ENCODE results near the gene ANTXR2. TPM values are rescaled to one million over a fixed set of nuclear protein-coding genes. Genes with fewer than 3 reads are reported as not detected.
A peak's percentile ranks its signal among the peaks of the same experiment; 100 is the strongest.

The ANTXR2 gene
- total RNA-seq, 1 donor from 2014 or later = 46.9 TPM

DNA sequence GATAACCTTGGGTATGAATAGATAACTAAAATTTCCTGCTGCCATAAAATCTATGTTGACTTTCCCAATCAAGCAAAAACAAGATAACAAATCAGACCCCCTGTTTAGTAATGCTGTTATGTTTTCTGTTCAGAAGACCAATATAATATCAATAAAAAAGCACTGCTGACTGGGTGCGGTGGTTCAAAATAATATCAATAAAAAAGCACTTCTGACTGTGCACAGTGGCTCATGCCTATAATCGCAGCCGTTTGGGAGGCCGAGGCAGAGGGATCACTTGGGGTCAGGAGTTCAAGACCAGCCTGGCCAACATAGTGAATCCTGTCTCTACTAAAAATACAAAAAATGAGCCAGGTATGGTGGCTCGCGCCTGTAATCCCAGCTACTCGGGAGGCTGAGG lies 36.7 kb downstream of the ANTXR2 start:
- H3K27ac Mint-ChIP-seq = no peak overlapping the region
- H3K36me3 Mint-ChIP-seq (ENCODE audit: insufficient read depth) = peaks cover 18% of the 10 kb centered on the region
- no peaks in the 10 kb centered on the region for H3K27me3 Mint-ChIP-seq
- no peak overlapping the region for H3K4me3 Mint-ChIP-seq (ENCODE audit: low read depth)
- H3K4me1 Mint-ChIP-seq (ENCODE audit: low read depth) = peaks cover 12% of the 10 kb centered on the region
- TF ChIP-seq CTCF (IDR thresholded peaks at IDR 0.05; ENCODE audit: unreplicated experiment) = no peak
- DNase-seq (ENCODE audit: low spot score, unreplicated experiment) = no peak
- peaks cover 3% of the 10 kb centered on the region for H3K9me3 Mint-ChIP-seq (ENCODE audit: low read depth)

GRCh38 chr4:80035336-80035735 lies 37.7 kb downstream of the ANTXR2 start:
- peaks cover 19% of the 10 kb centered on the region for H3K36me3 Mint-ChIP-seq (ENCODE audit: insufficient read depth)

DNA sequence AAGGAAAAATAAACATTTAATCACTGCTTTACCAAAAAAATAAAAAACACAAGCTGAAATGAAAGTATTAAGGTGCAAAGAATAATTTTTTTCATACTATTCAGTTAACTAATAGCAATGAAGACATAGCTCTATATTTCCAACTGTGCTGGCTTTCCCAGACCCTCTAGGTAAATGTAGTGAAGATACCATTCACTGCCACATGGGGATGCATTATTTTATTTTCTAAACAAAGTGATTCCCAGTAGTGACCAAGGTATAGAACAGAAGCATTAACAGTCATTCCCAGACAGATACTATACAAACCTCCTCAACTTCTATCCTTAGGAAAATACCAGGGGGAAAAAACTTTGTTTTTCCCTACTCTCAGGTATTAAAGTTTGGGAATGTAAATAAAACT lies 39.4 kb downstream of the ANTXR2 start:
- H3K4me1 Mint-ChIP-seq (ENCODE audit: low read depth) = peaks cover 12% of the 10 kb centered on the region
- no peak for DNase-seq (ENCODE audit: low spot score, unreplicated experiment)
- H3K27me3 Mint-ChIP-seq = no peaks in the 10 kb centered on the region
- H3K9me3 Mint-ChIP-seq (ENCODE audit: low read depth) = no peaks in the 10 kb centered on the region
- H3K36me3 Mint-ChIP-seq (ENCODE audit: insufficient read depth) = peaks cover 10% of the 10 kb centered on the region
- H3K4me3 Mint-ChIP-seq (ENCODE audit: low read depth) = no peak overlapping the region
- peak; percentile 19 for TF ChIP-seq CTCF (IDR thresholded peaks at IDR 0.05; ENCODE audit: unreplicated experiment)
- H3K27ac Mint-ChIP-seq = no peak overlapping the region

More at GRCh38 chr4:80035336-80035735, 37.7 kb downstream of the ANTXR2 start:
- TF ChIP-seq CTCF (IDR thresholded peaks at IDR 0.05; ENCODE audit: unreplicated experiment) = no peak
- Mint-ChIP-seq H3K4me1 (ENCODE audit: low read depth) (peaks cover 12% of the 10 kb centered on the region), H3K9me3 (ENCODE audit: low read depth) (peaks cover 3% of the 10 kb centered on the region), H3K27me3 (no peaks in the 10 kb centered on the region), H3K4me3 (ENCODE audit: low read depth) (no peak overlapping the region), H3K27ac (no peak overlapping the region)
- no peak for DNase-seq (ENCODE audit: low spot score, unreplicated experiment)

GRCh38 chr4:80029364-80029763 lies 43.7 kb downstream of the ANTXR2 start:
- Mint-ChIP-seq H3K36me3 (ENCODE audit: insufficient read depth) (peaks cover 9% of the 10 kb centered on the region), H3K4me3 (ENCODE audit: low read depth) (no peak overlapping the region)
- no peak for DNase-seq (ENCODE audit: low spot score, unreplicated experiment)

GRCh38 chr4:80027611-80028010 lies 45.4 kb downstream of the ANTXR2 start:
- Mint-ChIP-seq H3K4me3 (ENCODE audit: low read depth) (no peak overlapping the region), H3K27ac (no peak overlapping the region), H3K4me1 (ENCODE audit: low read depth) (no peaks in the 10 kb centered on the region), H3K9me3 (ENCODE audit: low read depth) (no peaks in the 10 kb centered on the region), H3K36me3 (ENCODE audit: insufficient read depth) (peaks cover 12% of the 10 kb centered on the region), H3K27me3 (no peaks in the 10 kb centered on the region)
- no peak for TF ChIP-seq CTCF (IDR thresholded peaks at IDR 0.05; ENCODE audit: unreplicated experiment)
- DNase-seq (ENCODE audit: low spot score, unreplicated experiment) = no peak

More at GRCh38 chr4:80029364-80029763, 43.7 kb downstream of the ANTXR2 start:
- no peaks in the 10 kb centered on the region for H3K4me1 Mint-ChIP-seq (ENCODE audit: low read depth)
- no peaks in the 10 kb centered on the region for H3K9me3 Mint-ChIP-seq (ENCODE audit: low read depth)
- TF ChIP-seq CTCF (IDR thresholded peaks at IDR 0.05; ENCODE audit: unreplicated experiment) = no peak
- no peaks in the 10 kb centered on the region for H3K27me3 Mint-ChIP-seq
- no peak overlapping the region for H3K27ac Mint-ChIP-seq

All from progenitor cell of endocrine pancreas (in vitro differentiated cells).